ENCODE results near the gene CT47C1. TPM values are rescaled to one million over a fixed set of nuclear protein-coding genes. Genes with fewer than 3 reads are reported as not detected.

The CT47C1 gene
- total RNA-seq, 2 experiments from 2014 or later: not detected

- H3K36me3 Mint-ChIP-seq (ENCODE audit: low read depth): no peaks in the 10 kb centered on the region
- DNase-seq: no peak
- no peaks in the 10 kb centered on the region for H3K4me1 ChIP-seq (ENCODE audit: insufficient read depth, low read length)
- no peak overlapping the region for H3K27ac ChIP-seq (ENCODE audit: low read depth in 1 of 2, low read length in 2 of 2)
- H3K4me3 Mint-ChIP-seq: no peak overlapping the region
- no peaks in the 10 kb centered on the region for H3K36me3 ChIP-seq (ENCODE audit: insufficient read depth, low read length)
- TF ChIP-seq, protein P1, sequence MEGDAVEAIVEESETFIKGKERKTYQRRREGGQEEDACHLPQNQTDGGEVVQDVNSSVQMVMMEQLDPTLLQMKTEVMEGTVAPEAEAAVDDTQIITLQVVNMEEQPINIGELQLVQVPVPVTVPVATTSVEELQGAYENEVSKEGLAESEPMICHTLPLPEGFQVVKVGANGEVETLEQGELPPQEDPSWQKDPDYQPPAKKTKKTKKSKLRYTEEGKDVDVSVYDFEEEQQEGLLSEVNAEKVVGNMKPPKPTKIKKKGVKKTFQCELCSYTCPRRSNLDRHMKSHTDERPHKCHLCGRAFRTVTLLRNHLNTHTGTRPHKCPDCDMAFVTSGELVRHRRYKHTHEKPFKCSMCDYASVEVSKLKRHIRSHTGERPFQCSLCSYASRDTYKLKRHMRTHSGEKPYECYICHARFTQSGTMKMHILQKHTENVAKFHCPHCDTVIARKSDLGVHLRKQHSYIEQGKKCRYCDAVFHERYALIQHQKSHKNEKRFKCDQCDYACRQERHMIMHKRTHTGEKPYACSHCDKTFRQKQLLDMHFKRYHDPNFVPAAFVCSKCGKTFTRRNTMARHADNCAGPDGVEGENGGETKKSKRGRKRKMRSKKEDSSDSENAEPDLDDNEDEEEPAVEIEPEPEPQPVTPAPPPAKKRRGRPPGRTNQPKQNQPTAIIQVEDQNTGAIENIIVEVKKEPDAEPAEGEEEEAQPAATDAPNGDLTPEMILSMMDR (IDR thresholded peaks at IDR 0.05): no peak
- H3K4me1 Mint-ChIP-seq (ENCODE audit: low read depth): no peaks in the 10 kb centered on the region
- H3K27me3 Mint-ChIP-seq: peaks cover 15% of the 10 kb centered on the region
- intact Hi-C loops (cut with DNase I, micrococcal nuclease): no loop called here
- H3K9me3 Mint-ChIP-seq: no peaks in the 10 kb centered on the region
- H3K9me3 ChIP-seq (ENCODE audit: control insufficient read depth in 1 of 2, insufficient read depth in 1 of 2, low read length in 2 of 2): no peaks in the 10 kb centered on the region
- POLR2A ChIA-PET: interaction anchor here (1.0 kb wide), 1 partner anchor 85 kb away, joined by 4 read pairs; no protein-coding TSS in a partner anchor
- CTCF ChIA-PET: no interaction called here
- no peak overlapping the region for H3K27ac Mint-ChIP-seq
- ATAC-seq (ENCODE audit: poor library complexity): no peak
- H3K4me3 ChIP-seq (ENCODE audit: low read length): no peak overlapping the region
- peaks cover 0 to 2% of the 10 kb centered on the region in 2 experiments for H3K27me3 ChIP-seq (ENCODE audit: control insufficient read depth in 1 of 2, insufficient read depth in 2 of 2, low read length in 2 of 2)
Observed at GRCh38 chrX:119093991-119094735, 21.4 kb downstream of the CT47C1 start.

DNA sequence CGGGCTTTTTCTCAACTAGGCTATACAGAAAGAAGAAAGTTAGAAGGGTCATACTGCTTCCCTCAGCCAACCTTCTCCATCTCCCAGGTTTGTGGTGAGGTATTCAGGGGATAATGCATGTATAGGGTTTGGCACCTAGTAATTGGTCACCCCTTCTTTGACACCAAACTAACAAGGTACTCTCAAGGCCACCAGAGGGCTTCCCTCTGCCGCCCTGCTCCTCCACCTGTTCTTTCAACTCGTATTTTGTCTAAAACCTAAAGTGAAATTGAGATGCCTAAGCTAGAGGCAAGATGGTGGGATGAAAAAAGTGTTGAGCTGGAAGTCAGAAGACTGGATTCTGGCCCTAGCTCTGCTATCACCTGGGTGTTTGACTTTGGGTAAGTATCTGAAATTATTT lies 22.0 kb downstream of the CT47C1 start:
- Histone ChIP-seq H3K36me3 (ENCODE audit: insufficient read depth, low read length) (no peaks in the 10 kb centered on the region), H3K9me3 (ENCODE audit: control insufficient read depth in 1 of 2, insufficient read depth in 1 of 2, low read length in 2 of 2) (no peaks in the 10 kb centered on the region), H3K27ac (ENCODE audit: low read depth in 1 of 2, low read length in 2 of 2) (no peak overlapping the region), H3K4me1 (ENCODE audit: insufficient read depth, low read length) (no peaks in the 10 kb centered on the region), H3K27me3 (ENCODE audit: control insufficient read depth in 1 of 2, insufficient read depth in 2 of 2, low read length in 2 of 2) (peaks cover 0 to 2% of the 10 kb centered on the region in 2 experiments), H3K4me3 (ENCODE audit: low read length) (no peak overlapping the region)
- H3K4me1 Mint-ChIP-seq (ENCODE audit: low read depth): no peaks in the 10 kb centered on the region
- no peak overlapping the region for H3K4me3 Mint-ChIP-seq
- ATAC-seq (ENCODE audit: poor library complexity) (no peak), DNase-seq (no peak)
- H3K27ac Mint-ChIP-seq: no peak overlapping the region
- no peaks in the 10 kb centered on the region for H3K36me3 Mint-ChIP-seq (ENCODE audit: low read depth)
- H3K9me3 Mint-ChIP-seq: no peaks in the 10 kb centered on the region
- ChIA-PET POLR2A (no interaction called here), CTCF (no interaction called here)
- intact Hi-C loops (cut with DNase I, micrococcal nuclease): no loop called here
- TF ChIP-seq, protein P1 (IDR thresholded peaks at IDR 0.05): no peak
- peaks cover 11% of the 10 kb centered on the region for H3K27me3 Mint-ChIP-seq

DNA sequence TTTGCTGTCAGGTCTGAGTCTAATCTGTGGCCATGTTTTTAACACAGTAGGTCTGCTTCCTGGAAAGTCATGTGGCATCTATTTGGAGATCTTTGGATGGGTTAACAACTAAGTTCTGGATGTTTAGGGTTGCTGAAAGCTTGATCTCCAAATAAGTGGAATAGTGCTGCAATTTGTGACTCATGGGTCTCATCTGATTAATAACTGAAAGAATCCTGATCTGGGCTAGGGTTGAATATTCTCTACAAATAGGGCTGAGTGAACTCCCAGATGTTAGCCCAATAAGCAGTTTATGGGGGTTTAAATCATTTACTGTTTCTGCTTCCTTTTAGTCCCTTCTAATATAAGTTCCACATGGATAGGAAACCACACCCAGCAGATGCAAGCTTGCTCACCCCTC lies 23.1 kb downstream of the CT47C1 start:
- Histone ChIP-seq H3K9me3 (ENCODE audit: control insufficient read depth in 1 of 2, insufficient read depth in 1 of 2, low read length in 2 of 2) (no peaks in the 10 kb centered on the region), H3K4me1 (ENCODE audit: insufficient read depth, low read length) (no peaks in the 10 kb centered on the region), H3K27ac (ENCODE audit: low read depth in 1 of 2, low read length in 2 of 2) (no peak overlapping the region), H3K4me3 (ENCODE audit: low read length) (no peak overlapping the region), H3K27me3 (ENCODE audit: control insufficient read depth in 1 of 2, insufficient read depth in 2 of 2, low read length in 2 of 2) (peaks cover 0 to 2% of the 10 kb centered on the region in 2 experiments), H3K36me3 (ENCODE audit: insufficient read depth, low read length) (no peaks in the 10 kb centered on the region)
- ChIA-PET CTCF (no interaction called here), POLR2A (no interaction called here)
- H3K27ac Mint-ChIP-seq: no peak overlapping the region
- no peak overlapping the region for H3K4me3 Mint-ChIP-seq
- TF ChIP-seq, protein P1 (IDR thresholded peaks at IDR 0.05): no peak
- intact Hi-C loops (cut with DNase I, micrococcal nuclease): no loop called here
- DNase-seq (no peak), ATAC-seq (ENCODE audit: poor library complexity) (no peak)
- H3K36me3 Mint-ChIP-seq (ENCODE audit: low read depth): no peaks in the 10 kb centered on the region
- no peaks in the 10 kb centered on the region for H3K9me3 Mint-ChIP-seq
- H3K27me3 Mint-ChIP-seq: peaks cover 7% of the 10 kb centered on the region
- H3K4me1 Mint-ChIP-seq (ENCODE audit: low read depth): no peaks in the 10 kb centered on the region

Data from CD4-positive, alpha-beta T cell (primary cell).